HG03457 (cell line): ENCODE measurements around the gene CINP.
A peak's percentile ranks its signal among the peaks of the same experiment; 100 is the strongest.

Experiments used
- ATAC-seq: cut with Tn5 transposase; IDR thresholded peaks from one replicate; pipeline ENCODE4 v1.9.1; 2021; ENCODE audit warnings: moderate number of reproducible peaks; ENCODE audit not compliant: unreplicated experiment

The CINP gene

DNA sequence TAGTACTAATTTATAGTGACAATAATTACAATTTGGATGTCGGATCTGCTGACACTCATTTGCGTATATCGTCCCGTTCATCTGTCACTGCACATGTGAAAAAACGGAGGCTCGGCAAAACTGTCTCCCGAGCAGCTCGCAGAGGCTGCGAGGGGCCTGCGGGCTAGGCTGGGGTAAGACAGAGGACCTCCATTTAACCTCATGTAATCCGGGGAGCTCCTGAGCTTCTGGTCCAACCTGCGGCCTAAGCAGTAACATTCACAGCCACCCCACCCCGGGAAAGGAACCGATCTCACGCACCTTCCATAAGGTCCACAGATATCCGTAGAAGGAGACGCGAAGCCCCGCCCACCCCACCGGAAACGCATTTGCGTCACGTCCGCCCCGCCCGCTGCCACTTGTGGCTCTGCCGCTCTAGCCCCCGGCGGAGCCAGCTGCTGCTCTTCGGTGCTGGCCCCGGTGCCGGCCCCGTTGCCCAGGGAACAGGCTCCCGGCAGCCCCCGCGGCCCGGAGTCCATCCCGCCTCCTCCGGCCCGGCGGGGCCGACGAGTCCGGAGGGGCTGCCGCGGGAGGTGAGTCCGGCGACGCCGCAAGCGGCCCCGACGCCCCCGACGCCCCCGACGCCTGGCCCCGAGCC, at the start of gene CINP, which contains the start of gene TECPR2:
CINP (minus strand) TSS at position 346 of the 637 bp plus-strand sequence; CDS start at position 307, 39 bp downstream.
TECPR2 (plus strand) TSS at position 397 of the 637 bp plus-strand sequence. CDS start 13,781 bp downstream, outside the sequence.
- ATAC-seq: peak; percentile 76

DNA sequence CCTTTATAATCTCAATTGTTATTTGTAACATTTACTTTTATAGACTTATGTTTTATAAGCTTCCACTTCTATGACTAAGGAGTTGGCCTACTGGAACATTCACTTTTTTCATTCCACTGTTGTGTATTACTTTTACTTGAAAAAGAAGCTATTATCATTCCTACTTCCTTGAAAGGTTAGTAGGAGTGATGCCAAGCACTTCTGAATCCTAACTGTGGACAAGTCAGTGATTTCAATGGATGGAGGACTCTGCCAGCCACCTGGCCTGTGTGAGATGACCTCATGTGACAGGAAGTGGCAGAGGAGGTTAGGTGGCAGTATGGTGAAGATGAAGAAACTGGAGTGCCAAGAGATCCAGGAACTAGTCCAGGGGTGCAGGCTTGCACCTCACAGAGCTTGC, 46.0 kb upstream of the CINP start:
- ATAC-seq: no peak

DNA sequence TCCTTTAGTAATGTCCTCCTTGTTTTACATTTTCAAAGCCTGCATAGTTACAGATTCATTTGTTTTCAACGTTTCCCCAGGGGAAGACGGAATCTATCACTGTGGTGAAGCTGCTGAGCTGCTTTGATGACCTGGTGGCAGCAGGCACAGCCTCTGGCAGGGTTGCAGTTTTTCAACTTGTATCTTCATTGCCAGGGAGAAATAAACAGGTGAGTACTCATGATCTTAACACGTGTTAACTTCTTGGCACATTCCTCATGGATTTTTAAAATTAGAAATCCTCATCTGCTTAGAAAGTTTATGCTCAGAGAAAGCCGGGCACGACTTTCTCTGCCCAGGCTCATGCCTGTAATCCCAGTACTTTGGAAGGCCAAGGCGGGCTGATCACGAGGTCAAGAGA, 44.6 kb upstream of the CINP start:
- ATAC-seq: no peak

DNA sequence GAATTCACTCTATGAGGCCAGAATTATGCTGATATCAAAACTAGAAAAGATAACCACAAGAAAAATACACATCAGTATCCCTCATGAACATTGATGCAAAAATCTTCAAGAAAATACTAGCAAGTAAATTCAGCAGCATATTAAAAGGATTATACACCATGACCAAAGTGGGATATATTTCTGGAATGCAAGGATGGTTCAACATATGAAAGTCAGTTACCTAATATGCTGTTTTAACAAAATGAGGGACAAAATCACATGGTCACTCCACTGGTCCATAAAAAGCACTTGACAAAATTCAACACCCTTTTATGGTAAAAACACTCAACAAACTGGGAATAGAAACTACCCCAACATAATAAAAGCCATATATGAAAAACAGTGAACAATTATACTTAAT, 40.3 kb upstream of the CINP start:
- no peak for ATAC-seq

DNA sequence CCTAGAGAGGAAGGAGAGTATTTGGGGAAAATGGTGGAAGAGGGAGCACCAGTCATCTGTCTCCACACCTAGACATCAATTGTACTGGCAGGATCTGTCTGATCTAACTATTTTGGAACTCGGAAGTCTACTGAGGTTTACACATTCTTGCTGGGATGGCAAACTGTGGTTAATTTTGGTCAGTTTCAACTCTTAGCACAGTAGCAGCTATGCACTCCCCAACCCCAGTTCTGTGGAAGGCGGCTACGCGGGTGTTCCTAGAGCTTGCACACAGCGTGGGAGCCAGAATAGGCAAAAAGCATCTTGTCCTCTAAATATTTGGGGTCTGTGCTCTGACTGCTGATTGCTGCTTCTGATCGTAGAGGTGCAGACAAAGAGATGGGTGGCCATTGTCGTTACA, 33.8 kb upstream of the CINP start:
- ATAC-seq: no peak

DNA sequence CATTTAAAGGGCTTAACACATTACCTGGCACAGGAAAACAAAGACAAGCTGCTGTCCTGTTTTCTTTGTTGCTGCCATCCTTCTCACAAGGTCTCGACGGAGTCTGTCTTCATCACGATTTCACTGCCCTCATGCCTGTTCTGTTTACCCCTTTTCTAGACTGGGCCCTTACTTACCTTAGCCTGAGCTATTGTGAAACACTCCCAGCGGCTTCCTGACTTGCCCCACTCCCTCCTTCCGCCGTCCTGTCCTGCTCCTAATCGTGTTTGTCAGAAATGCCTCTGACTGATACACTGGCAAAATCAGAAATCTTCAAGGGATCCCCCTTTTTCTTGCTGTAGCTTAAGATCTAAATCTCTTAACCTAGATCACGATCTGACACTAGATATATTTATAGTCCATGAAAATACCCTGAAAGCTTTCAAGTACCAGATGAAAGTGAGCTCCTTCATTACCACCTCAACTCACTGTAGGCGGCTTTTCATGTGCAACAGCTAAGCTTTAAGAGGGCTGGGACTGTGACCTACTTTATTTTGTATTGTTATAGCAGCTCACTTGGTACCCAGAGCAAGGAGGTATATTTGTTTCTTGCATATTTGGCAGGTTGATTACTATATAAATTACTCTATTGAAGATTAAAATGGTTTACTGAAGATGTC, 32.2 kb upstream of the CINP start:
- ATAC-seq: no peak

DNA sequence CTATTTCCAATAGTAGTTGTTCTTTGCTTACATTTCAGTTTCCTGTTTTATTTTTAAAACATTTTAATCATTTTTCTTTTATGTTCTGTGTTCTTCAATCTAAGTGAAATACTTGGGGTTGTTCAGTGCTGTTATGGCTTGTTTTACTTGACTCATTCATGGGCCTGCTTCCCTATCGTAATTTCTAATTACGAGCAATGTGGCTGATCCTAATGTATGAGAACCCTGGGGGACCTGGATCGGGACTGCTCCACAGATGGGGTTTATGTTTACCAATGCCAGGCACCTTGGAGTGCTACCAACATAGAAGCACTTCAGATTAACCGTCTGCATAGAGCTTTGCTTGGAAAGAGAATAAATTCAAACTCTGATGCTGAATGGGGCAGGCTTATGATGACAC, 29.8 kb upstream of the CINP start:
- no peak for ATAC-seq

DNA sequence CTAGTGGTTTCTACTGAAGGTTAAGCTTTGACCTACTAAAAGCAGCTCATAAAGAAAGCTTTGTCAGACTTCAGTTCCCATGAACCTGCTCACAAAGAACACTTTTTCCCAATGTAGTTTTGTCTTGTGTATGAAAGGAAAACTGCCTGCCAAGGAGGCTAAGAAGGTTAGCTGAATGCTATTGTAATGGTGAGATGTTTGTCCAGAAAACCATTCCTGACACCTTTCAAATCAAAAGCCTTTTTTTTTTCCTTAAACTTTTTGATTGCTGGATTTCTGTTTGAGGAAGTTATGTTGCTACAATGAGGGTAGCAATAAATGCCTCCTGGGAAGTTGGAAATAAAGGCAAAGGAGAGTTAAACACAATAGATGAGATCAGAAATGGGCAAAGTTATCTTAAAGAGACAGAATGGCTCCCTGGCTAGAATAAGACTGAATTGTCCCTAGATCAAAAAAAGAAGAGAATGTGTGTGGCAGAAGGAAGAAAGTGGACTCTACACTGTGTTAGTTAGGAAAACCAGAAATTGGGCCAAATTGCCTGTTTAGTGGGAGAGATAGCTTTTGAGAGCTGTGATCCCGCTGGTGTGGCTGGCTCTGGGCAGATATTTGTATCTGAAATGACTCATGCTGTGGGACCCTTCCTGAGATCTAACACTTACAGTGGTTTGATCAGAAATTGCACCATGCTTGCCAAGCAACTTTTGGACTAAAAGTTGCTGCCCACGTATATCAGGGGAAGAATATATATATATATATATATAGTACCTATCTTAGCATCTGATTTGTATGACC, 27.6 kb upstream of the CINP start:
- no peak for ATAC-seq

DNA sequence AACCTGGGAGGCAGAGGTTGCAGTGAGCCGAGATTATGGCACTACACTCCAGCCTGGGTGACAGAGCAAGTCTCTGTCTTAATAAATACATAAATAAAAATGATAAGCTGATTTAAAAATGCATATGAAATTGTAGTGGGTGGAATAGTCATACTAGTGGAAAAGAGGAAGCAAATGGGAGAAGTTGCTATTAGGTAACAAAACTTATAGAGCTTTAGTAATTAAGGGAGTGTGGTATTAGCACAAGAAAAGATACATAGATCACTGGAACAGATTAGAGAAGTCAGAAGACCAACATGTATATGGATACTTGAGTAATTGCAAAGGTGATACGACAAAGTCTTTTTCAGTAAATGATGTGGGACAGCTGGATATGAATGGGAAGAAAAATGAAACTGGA, 26.6 kb upstream of the CINP start:
- ATAC-seq: no peak

DNA sequence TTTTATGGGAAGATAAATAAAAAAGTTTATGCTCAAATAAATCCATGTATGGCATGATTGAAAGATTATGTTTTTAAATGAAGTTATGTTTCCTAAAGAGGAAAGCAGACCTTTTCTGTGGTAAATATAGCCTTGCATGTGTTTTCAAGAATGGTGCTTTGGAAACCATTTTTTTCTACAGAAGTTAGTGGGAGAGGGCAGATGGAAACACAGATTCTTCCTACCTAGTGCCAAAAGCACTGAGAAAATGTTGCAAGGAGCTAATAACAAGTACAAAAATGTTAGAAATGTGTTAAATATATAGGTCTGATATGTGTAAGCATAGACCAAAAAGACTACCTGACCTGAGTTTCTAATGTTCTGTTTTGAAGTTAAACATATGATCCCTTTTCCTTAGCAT, 24.4 kb upstream of the CINP start:
- ATAC-seq: no peak

DNA sequence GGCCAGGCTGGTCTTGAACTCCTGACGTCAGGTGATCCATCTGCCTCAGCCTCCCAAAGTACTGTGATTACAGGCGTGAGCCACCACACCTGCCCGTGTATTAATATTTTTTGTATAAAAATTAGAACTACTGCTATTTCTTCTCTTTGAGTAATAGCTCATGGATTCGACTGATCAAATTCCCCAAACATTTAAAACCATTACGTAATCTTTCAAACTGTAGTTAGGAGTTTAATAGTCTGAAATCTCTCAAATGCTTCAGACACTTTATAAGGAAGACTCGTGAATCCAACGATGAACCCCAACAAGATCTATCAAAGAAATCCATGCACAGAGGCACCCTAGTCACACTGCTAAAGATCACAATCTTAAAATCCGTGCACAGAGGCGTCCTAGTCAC, 16.1 kb upstream of the CINP start:
- ATAC-seq: no peak

DNA sequence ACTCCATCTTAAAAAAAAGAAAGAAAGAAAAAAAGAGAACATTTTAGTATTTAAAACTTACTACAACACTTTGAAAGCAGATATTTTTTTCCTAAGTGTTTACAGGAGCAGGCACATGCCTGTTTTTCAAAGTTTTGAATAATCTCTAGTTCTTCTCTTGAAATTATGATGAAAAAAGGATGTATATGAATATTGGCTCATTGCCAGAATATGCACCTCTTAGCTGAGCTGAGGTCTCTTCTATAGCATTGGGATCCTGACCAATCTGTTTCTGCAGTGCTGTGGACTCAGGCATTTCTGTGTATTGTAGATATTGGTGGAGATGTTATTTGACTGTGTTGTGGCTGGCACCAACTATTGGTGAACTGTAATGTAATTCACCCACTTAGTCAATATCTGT, 15.0 kb upstream of the CINP start:
- no peak for ATAC-seq

DNA sequence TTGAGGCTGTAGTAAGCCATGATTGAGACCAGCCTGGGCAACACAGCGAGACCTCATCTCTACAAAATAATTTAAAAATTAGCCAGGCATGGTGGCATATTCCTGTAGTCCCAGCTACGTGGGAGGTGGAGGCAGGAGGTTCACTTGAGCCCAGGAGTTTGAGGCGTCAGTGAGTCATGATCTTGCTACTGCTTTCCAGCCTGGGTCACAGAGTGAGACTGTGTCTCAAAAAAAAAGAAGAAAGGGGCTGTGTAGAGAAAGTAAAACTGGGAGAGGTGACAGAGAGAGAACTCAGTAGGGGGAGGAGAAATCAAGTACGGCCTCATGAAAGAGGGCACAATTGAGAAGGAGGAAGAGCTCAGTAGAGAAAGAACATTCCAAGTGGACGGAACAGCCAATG, 12.4 kb upstream of the CINP start:
- no peak for ATAC-seq

DNA sequence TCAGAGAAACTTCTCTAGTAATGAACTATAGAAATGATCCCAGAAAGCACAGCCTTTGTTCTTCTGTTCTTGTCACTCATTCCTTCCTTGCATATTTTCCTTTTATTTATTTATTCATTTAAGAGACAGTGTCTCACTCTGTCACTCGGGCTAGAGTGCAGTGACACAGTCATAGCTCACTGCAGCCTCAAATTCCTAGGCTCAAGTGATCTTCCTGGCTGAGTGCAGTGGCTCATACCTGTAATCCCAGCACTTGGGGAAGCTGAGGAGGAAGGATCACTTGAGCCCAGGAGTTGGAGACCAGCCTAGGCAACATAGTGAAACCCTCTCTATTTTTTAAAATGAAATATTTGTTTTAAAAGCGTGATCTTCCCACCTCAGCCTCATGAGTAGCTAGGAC, 11.6 kb upstream of the CINP start:
- ATAC-seq: no peak

DNA sequence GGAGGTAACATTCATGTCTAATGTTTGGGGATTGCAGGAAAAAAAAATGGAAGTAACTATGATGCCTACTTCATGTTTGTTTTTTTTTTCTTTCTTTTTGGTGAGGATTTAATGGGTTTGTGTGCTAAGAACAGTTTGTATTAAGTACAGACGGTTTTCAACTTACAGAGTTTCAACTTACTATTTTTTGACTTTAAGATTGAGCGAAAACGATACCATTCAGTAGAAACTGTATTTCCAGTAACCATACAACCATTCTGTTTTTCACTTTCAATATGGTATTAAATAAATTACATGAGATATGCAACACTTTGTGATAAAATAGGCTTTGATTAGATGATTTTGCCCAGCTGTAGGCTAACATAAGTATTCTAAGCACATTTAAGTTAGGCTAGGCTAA, 10.4 kb upstream of the CINP start:
- ATAC-seq: no peak

DNA sequence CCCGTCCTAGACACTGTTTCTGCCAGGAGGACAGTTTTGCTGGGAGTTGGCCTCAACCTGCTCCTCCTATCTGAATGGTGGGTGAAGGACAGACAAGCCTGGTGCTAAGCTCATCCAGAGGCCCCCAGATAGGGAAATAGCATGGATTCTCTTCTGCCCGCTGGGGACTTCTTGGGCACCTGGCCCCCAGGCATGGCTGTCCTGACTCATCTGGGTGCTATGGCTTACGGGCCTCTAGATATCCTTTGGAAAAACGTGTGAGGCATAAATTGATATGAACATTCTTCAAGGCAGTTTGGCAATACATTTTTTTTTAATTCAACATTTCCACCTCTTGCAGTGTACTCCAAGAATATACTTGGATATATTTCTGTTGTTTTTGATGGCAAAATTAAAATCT, 8.7 kb upstream of the CINP start:
- no peak for ATAC-seq

DNA sequence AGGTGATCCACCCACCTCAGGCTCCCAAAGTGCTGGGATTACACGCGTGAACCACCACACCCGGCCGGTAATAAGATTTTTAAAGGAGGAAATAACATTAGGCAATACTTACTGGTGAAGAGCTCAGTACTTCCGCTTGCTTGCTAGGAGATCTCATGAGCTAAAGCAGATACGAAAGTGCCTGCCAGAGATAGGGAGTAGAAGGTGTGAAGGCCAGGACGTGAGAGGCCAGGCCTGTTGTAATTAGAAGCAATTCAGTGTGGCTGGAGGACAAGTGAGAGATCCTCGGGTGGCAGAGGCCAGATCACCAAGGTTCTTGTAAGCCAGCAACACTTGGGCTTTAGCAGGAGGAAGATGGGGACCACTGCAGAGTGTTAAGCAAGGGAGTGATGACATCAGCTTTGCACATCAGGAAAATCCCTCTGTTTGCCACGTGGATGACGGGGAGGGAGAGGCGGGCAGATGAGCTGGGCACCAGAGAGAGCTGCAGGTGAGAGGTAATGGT, 7.7 kb upstream of the CINP start:
- no peak for ATAC-seq

DNA sequence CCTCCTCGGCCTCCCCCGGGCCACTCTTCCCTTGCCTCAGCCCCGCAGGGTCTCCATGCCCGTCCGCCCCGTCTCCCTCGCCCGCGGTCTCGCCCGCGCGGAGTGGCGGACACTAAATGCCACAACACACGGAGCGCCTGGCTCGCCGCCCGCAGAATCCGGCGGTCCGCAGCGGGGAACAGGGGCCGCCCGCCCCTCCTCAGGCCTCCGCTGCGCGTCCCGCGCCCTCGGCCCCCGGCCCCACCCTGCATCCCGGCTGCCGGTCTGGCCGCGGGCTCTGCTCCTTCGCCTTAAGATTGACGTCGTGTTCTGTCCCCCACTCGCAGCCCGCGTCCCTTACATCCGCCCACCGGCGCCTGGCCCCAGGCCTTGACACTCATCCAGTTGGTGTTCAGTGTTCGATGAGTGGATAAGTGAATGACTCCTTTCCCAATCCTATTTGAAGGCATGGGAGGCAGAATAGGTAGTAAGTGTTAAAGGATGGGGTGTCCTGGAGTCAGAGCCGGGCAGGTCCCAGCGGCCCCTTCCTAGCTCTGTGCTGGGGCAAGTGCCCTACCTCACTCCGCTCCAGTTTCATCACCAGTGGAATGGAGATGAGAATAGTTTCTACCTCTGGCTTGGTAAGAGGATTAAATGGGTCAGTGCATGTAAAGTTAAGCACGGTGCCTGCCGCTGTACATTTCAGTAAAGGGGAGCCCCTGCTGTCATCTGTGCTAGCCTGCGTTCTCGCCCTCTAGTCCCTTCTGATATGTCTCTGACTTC, 673 bp upstream of the CINP start:
- peak; percentile 17 for ATAC-seq

DNA sequence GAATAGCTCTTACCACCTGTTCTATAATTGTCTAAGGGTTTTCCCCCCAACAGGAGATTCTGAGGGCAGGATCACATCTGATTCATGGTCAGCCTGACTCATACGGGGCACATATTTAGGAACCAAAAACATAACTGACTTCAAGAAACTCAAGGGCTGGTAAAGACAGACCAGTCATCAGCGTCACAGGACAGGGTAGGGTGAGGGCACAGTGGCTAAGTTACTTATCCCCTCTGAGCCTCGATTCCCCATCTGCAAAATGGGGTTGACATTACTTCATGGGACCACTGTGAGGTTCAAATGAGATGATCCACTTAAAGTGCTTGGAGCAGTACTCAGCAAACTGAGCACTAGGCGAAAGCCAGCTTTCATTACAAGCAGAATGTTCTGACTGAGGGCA, 606 bp downstream of the CINP start:
- peak; percentile 35 for ATAC-seq

DNA sequence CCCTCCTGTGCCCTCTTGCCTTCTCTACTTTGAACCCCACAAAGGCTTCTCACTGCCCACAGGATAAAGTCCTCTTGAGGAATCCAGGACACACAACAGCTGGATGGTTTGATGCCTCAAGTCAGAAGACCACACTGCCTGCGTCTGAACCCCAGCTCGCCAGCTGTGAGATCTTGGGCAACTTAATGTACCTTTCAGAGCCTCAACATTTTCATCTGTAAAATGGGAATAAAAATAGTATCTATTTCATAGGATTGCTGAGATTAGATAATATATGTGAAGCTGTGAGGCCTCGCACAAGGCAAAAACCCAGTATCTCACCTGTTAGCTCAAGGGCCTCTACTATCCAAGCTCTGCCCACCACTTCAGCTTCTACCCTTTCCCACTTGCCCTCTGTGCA, 2.3 kb downstream of the CINP start:
- ATAC-seq: no peak

DNA sequence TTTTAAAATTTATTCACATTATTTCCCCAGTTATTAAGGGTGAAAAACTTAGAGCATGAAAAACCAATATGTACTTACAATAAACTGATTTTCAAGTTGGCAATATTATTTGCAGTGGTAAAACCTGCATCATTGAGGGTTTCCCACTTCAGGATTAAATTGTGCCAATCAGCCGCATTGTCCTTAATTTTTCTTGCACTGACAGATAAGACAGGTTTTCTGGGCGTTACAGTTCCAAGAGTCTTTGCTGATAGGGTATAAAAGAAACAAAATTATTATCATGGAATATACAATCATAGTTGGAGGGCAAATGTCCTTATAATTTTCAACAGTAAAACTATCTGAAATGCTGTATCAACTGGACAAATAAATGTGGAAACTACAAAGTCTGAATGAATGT, 3.3 kb downstream of the CINP start:
- no peak for ATAC-seq
